GM08714 (cell line): Measurements from ENCODE around the gene ZBTB7A.

Experiments
- H3K4me3 ChIP-seq: fragments of 200-500 bp; sonication (Bioruptor generic); 2 replicates; pipeline ENCODE4 v1.5.1; 2014; ENCODE audit warnings: mild to moderate bottlenecking, low read length, inconsistent platforms
- ZNF274 ChIP-seq: IDR thresholded peaks from 2 replicates; pipeline ENCODE4 v1.6.1; 2012; ENCODE audit warnings: mild to moderate bottlenecking, low read depth, low read length

The ZBTB7A gene

DNA sequence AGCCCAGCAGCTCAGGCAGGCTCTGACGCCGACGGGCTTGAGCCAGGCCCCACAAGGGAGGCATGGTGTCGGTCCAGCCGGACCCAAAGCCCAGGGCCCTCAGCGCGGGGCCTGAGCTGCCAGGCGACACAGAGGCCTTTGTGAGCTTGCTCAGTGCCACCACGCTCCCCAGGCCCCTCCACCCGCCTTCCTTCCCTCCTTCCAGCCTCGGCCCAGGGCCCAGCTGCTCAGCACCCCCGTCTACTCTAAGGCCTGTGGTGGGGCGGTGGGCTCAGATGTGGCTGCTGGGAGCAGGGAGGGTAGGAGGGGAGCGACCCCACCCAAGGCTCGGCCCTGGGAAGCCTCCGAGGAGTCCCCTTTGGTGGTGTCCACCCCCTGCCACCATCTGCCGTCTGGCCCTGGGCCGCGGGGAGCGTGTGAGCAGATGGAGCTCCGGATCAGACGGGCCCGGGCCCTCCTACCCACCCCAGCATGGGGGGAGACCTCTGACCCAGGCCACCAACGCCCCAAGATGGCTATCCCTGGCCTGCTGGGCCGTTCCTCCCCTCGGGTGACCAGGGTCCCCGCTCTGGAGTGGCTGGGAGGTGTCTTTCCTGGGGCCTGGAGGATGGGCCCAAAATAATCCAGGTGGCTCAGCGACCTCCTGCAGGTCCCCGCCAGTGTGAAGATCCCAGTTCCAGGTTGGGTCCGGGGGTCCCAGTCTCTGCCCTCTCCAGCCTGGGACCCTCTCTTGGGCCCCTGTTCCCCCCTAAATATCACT, 7.8 kb downstream of the ZBTB7A start:
- no peak overlapping the region for H3K4me3 ChIP-seq
- TF ChIP-seq ZNF274, result no peak

DNA sequence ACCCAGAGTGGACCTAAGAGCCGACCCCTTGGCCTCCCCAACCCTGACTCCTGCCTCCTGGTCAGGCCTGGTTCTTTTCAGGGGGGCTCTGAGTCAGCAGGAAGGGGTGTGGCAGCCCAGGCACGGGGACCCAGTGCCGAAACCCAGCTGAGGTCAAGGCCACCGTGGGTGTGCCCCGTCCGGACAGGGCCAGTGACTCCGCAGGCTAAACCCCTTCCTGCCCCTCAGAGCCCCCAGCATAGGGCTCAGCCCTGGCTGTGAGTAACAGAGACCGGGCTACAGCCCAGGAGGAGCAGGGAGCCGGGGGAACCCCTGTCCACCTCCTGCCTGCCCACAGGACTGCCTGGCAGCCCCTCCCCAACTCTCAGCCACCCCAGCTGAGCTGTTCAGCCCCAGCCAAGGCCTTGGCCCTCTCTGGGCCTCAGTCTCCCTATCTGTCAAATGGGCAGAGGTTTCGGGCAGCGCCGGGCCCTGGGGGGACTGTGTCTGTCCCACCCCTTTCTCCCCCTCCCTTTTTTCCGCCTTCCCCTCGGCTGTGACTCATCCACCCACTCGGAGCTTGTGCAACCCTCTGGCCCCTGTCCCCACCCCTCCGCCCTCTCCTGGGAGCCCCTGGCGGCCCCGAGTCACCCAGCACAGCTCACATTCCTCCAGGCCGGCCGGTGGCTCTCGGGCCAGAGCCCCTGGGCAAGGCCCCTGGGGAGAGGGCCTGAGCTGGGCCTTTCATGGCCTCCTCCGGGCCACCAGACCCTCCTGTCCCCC, 8.6 kb downstream of the ZBTB7A start:
- no peak overlapping the region for H3K4me3 ChIP-seq
- TF ChIP-seq ZNF274, result no peak

DNA sequence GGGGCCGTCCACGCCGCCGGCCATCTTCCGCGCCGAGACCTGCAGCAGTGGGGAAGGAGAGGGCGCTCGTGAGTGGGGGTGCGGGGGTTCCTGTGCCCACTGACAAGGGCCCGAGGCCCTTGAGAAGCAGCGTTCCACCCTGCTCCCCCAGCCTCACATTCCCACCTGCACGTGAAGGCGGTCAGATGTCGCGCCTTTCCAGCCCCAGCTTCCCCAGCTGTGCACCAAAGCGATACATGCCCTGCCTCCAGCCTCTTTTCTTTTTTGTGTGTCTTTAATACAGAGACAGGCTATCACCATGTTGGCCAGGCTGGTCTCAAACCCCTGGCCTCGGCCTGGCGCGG, 11.5 kb downstream of the ZBTB7A start:
- no peak overlapping the region for H3K4me3 ChIP-seq
- TF ChIP-seq ZNF274, result no peak

DNA sequence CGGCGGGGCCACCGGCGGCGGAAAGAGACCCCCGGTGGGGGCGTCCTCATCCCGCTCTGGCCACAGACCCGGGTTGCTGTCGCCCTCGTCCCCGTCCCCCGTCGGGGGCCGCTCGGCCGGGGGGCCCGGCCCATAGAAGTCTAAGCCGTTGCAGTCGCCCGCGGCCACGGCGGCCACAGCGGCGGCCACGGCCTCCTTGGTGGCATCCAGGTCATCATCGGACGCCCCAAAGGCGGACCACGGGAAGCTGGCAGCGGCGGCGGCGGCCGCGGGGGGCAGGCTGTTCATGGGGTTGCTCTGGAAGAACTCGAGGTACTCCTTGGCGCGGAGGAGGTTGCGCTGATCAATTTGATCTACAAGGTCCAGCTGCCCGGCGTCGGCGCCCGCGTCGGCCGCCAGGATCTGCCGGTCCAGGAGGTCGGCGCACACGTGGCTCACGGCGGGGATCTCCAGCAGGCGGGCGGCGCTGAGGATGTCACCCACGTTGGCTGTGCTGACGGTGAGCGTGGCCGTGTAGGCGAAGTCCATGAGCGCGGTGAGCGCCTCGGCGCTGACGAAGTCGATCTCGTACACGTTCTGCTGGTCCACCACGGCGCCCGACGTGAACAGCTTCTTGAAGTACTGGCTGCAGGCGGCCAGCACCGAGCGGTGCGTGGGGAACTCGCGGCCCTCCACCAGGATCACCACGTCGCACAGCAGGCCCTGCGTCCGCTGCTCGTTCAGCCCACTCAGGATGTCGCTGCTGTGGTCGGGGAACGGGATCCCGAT, 12.1 kb downstream of the ZBTB7A start:
- TF ChIP-seq ZNF274, result no peak
- no peak overlapping the region for H3K4me3 ChIP-seq

DNA sequence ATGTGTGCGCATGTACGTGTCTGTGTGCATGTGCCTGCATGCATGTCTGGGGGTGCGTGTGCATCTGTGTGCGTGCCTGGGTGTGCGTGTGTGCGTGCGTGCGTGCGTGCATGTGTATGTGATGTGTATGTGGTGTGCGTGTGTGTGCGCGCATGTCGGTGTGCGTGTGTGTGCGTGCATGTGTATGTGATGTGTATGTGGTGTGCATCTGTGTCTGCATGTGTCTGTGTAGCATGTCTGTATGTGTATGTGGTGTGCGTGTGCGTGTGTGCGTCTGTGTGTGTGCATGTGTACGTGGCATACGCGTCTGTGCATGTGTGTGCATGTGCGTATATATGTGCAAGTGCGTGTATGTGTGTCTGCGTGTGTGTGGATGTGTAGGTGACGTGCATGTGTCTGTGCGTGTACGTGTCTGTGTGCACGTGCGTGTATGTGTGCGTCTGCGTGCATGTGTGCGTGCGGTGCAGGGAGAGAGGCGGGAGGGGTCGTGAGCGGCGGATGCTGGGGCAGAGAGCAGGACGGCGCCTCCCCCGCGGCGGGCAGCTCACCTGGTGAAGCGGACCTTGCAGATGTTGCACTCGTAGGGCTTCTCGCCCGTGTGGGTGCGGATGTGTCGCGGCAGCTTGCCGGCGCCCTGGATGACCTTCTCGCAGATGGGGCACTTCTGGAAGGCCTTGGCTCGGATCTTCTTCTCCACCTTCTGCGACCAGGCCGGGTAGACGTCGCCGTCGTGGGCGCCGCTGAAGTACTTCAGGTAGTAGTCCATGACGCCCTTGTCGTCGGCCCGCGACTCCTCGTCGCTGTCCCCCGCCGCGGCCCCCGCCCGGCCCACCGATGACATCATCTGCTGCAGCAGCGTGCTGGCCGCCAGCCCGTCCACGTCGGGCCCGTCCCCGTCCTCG, 13.0 kb downstream of the ZBTB7A start:
- TF ChIP-seq ZNF274, result no peak
- H3K4me3 ChIP-seq, result no peak overlapping the region

DNA sequence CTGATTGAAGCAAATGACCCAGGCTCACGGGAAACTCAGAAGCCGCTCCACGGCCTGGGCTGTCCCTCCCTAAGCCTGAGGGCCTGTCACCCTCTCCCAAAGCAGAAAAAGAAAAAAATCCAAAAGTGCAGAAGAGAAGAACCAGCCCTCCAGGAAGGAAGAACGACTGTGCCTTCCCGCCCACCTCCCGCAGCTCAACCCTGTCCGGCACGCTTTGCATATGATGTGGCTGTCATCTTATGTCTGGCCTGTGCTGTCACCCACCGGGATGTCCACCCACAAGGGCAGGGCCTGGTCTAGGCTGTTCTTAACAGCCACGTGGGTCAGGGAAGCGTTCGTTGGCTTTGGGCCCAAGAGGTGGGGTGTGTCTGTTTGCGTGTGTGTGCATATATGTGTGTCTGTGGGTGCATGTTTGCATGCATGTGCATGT, 13.7 kb downstream of the ZBTB7A start:
- TF ChIP-seq ZNF274, result no peak
- H3K4me3 ChIP-seq, result no peak overlapping the region

DNA sequence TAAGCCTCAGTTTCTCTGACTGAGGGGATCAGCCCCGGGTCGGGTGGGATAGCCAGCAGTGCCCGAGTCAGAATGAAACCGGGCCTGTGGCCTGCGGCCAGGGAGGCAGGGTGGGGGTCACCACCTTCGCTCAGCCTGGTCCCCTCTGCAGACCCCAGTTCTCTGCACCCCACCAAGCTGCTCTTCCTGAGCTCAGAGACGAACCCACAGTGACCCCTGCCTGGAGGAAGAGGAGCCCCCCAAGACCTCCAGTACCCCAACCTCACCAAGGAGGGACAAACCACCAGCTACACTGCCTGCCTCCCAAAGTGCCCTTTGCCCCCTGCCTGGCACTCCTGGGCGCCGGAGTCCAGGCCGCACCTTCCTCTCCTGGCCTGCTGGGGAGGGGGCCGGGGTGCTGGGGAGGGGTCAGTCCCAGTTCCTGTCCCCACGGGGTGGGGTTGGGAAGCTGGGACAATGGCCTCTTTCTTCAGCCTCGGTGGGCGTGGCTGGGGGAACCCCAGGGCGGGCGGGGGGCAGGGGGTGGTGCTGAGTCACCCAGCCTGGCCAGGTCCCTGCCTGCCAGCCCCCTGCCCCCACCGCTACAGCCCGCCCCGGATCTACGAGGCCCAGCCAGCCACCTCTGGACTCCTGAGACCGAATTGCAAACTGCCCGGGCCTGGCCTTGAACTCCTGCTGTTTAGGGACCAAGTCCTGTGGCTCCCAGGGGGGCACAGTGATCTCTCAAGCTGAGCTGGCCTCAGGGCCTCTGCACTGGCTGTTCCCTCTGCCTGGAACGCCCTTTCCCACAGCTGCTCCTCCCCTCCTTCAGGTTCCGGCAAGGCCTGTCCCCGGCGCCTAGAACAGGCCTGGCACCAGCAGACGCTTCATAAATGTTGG, 14.3 kb downstream of the ZBTB7A start:
- no peak overlapping the region for H3K4me3 ChIP-seq
- TF ChIP-seq ZNF274, result no peak

DNA sequence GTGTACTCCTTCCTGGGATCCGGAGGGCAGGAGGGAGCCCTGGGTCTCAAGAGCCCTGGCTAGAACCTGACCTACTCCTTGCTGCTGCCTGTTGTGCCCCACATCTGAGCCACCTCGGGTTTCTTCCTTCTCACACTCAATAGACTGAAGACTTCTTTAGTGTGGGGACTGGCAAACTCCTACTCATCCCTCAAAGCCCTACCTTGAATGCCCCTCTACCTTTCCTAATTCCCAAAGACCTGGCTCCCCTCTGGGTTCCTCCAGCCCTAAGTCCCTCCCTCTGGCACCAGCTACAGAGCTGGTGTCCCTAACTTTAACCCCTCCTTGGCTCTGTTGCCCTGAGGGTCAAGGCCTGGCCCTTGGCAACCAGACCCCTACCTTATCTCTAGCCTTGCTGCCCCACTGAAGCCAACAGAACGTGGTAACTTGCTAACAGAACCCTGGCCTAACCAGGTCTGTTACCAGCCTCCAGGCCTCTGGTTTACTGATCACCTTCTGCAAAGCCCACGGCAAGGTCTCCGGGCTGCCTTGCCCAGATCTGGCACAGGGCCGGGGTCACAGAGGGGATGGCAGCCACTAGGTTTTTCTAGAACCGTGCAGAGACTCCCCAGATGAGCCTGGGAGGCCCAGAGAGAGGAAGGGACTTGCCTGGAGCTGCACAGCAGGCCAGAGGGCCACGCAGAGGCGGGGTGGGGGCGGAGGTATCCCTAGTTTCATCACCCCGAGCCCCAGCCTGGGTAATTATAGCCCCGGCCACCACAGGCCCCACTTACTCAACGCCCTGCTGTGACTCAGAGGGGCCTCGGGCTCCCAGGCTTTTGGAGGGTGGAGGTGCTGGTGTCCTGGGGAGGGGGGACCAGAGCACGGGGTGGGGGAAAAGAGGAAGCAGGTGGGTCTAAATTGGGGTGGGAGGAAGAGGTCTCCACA, 15.3 kb downstream of the ZBTB7A start:
- no peak overlapping the region for H3K4me3 ChIP-seq
- no peak for TF ChIP-seq ZNF274

DNA sequence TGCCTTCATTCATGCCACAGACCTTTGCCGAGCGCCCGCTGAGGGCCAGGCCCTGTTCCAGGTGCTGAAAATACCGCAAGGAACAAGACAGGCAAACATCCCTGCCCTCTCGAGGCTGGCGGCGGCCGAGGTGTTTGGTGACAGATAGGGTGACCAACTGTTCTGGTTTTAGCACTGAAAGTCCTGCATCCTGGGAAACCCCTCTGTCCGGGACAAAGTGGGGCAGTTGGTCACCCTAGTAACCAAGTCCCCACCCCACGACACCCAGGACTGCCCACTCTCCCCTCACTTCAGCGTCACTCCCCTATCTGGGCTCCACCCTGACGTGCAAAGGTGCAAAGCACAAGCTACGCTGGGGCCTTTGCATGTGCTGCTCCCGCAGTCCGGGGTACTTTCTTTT, 17.3 kb downstream of the ZBTB7A start:
- H3K4me3 ChIP-seq, result no peak overlapping the region
- TF ChIP-seq ZNF274, result no peak

DNA sequence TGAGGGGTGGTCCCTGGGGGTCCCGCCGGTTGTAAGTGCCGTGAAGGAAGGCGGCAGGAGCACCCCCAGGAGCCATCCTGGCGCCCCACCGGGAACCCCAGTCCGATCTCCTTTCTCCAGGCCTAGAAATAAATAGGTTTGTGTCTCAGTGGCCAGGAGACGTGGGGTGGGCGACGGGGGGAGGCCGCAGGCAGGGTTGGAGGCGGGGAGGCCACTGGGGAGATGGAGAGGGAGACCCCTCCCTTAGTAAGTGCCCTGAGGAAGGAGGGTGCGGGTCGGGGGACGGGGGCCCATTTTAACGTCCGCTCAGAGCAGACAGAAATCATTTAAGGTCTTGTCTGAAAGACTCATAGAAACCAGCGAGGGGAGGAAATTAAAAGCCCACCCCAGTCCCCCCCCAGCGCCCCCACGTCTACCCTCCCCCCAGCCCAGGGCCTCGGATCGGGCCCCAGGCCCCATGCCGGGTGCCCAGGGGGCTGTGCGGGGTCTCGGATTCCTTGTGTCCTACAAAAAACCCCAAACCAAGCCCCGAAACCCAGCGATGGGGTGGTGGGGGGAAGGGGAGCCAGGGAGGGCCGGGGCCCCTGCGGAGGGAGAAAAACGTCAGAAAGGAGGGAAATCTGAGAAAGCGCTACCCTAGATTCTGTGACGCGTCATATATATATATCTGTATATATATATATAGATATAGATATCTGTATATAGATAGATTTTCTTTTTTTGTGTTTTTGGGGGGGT, 19.6 kb downstream of the ZBTB7A start:
- TF ChIP-seq ZNF274, result no peak
- no peak overlapping the region for H3K4me3 ChIP-seq

DNA sequence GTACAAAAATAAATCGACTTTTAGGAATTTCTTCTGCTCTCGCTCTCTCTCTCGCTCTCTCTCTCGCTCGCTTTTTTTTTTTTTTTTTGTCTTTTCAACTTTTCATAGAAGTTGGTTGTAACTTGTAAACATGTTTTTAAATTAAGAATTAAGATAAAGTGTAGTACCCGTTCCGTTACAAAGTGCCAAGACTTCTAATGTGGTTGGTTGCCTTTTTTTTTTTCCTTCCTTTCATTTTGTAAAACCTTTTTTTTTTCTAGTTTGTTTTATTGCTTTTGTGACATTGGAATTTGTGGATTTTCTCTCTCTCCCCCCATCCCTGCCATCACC, 20.4 kb downstream of the ZBTB7A start:
- TF ChIP-seq ZNF274, result no peak
- no peak overlapping the region for H3K4me3 ChIP-seq
